Ureter (tissue), 1 donor: ENCODE data around the gene PAX5. TPM values are rescaled to one million over a fixed set of nuclear protein-coding genes. Genes with fewer than 3 reads are reported as not detected.

Source experiments
- DNase-seq: peaks from one replicate; pipeline ENCODE4 v3.0.0-alpha.2; 2020; ENCODE audit warnings: low spot score
- total RNA-seq: library from RNA; stranded (reverse); gene quantifications from one replicate; pipeline ENCODE4 v1.2.4, GENCODE V29; 2023
- donor health status: DM: yes; HTN: yes; CAD: no.

Gene PAX5
- total RNA-seq, 1 donor from 2014 or later: not detected

DNA sequence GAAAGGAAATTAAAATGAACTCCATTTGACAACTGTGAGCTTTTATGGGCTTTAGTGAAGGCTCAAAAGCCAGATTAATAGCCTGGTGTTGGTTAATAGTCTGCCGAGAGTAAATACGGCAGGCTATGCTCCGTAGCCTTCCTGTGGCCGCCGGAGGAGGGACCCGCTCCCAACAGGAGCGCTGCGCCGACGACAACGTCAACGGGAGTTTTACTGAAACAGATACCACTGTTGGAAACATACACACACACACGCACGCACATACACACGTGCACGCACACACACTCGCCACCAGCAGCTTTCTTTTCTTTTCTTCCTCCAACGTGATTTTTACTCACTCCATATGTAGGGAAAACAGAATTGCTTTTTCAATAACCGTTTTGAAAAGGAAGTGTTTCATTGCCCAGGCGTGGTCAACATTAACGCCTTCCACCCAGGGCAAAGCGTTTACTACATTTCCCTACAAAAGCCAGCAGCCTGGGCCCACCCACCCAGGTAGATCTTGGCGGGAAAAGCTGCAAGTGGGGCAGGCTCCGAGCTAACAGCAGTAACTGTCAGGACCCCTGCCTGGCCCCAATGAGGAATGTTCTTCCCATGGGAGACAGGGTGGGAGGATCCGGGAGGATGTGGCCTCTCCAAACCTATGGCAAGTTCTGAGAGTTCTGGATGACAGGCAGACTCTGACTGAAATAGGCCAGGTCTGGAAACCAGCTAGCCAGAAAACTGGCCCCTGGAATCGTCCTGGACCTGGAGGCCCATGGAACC, 72.3 kb downstream of the PAX5 start:
- DNase-seq: no peak

DNA sequence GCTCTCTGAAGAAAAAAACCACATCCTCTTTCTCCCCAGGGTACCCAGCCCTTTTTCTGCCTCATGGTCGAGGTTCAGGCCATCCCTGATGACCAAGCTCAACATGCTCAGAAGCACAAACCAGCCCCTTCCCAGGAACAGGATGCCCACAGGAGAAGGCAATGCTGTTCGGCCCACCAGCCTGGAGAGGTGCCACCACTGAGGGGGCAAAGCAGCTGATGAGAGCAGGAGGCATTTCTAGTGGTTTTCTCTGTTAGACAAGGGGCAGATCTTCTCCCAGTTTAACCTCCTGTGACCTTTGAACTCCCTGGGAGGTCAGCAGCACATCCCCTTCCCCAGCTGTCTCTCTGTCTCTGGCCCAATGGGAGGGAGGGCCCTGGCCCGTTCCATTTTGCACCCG, 73.0 kb downstream of the PAX5 start:
- no peak for DNase-seq

DNA sequence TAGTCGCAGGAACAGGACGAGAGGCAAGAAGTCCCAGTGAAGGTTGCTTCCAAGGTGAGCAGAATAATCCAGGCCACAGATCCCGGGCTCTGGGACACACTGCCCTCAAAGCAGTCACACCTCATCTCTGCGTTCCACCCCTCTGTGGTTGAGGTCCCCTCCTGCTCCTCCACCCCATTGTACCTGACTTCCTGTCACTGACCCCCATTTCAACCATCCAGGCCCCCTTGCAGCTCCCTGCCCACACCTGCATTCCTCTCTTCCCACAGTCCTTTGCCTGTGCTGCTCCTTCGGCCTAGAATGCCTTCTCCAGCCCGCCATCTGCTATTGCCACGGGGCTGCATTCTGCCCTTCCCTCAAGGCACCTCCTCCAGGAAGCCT, 73.5 kb downstream of the PAX5 start:
- DNase-seq: no peak

DNA sequence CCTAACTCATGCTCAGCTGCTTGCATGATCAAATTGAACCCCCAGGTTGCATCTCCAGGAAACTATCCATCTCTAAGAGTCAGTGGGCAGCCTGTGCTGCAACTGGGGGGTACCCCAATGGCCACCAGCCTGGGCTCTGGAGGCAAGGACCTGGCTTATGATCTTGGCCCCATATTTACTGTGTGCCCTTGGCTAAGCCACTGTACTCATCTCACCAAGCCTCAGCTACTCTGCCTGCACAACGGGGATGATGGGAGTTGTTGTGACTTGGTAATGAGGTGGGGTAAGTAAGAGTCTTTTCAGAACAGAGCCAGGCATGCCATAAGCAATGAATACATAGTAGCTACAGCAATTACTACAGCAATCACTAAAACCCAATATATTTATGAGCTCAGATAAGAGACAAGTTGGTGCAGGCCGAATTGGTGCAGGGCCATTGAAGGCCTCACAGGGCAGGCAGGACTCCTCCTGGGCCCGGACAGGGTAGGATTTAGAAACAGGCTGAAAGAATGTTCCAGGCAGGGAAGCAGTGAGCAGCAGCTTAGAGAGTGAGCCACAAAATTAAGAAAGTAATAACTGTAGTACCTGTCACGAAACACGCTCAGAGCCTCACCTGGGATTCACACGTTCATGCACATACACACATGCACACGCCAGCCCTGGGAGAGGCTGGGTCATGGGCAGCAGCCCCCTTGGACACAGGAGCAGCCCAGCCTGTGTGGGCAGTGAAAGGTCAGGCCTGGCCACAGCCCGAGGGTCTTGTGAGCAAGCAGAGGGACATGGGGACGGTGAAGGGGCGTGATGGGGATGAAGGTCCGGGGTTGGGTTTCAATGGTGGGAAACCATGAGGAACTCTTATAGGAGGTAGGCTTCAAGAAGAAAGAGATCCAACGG, 74.1 kb downstream of the PAX5 start:
- no peak for DNase-seq

DNA sequence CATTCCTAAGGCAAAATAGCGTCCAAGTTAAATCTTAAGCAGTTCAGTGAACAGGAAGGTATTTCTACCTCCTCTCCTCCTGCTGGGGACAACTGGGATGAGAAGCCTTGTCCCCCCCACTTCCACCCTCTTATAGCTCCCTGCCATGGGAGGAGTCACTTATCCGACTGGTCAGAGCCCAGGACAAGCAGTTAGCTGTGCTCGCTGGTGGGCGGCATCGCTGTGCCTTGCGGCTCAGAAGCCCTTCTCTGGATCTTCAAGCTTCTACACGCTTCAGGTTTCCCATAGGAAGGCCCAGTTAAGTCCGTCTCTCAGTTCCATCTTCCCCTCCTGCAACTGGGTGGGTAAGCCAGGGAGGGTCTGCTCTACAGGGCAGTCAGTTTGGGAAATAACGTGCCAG, 77.2 kb downstream of the PAX5 start:
- no peak for DNase-seq

DNA sequence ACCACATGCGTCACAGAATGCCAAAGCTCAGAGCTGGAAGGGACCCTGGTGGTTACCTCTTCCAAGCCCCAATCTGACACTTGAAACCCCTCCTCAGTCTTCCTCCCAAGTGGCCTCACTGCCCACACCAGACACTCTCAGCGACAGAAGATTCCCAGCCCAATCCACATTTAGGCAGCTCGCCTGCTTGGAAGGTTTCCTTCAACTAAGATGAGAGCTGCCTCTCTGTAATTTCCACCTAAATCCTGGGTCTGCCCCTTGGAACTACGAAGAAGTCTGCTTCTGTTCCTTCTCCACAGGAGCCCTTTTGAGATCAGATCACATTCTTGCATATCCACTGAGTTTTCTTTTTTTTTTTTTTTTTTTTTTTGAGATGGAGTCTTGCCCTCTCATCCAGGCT, 83.7 kb downstream of the PAX5 start:
- DNase-seq: no peak

DNA sequence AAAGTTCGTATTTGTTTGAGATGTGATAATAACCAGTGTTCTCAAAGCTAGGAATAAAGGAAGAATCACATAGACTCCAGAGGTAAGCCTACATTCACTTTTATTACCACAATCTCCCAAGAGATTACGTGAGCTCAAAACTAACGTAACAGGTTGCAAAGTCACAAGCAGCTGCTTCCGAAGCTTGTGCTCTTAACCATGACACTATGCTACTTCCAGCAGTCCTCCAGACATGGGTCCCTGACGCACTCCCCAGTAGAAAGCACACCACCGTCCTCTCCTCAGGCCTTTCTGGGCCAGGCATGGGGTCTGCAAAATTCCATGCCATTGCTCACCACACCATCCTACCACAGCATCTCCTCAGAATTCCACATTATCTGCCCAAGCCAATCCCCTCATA, 84.6 kb downstream of the PAX5 start:
- no peak for DNase-seq

DNA sequence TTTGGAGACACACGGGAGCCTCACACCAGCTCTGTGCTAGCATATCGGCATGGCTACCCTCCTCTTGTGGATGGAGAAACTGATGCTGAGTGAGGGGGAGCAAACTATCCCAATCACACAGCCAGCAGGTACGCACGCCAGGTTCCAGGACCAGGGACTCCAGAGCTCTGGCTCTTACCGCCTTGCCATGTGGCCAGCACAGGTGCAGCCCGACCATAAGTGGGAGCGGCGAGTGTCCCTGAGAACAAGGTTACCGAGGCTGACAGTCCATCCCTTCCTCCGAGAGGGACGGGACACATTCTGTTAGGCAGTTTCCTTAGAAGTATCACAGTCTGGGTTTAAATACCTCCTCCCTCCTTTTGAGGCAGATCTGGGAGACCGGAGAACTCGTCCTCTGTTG, 86.0 kb downstream of the PAX5 start:
- DNase-seq: no peak

DNA sequence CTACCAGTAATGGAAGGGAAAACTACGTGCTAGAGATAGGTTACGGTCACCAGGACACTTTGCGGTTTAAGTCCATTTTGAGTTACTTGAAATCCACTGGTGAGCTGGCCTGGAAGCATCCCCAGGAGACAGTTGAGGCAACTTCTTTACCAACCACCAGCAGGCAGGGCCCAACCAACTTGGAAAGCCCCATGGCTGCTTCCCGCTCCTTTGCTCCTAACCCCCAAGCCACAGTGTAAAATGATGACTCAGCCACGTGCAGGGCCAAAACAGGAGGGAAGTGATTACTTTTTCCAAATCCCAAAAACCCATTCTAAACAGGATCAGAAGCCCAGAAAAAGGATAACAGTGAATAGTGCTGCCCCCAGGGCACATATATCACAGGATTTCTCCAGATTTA, 87.4 kb downstream of the PAX5 start:
- DNase-seq: no peak

DNA sequence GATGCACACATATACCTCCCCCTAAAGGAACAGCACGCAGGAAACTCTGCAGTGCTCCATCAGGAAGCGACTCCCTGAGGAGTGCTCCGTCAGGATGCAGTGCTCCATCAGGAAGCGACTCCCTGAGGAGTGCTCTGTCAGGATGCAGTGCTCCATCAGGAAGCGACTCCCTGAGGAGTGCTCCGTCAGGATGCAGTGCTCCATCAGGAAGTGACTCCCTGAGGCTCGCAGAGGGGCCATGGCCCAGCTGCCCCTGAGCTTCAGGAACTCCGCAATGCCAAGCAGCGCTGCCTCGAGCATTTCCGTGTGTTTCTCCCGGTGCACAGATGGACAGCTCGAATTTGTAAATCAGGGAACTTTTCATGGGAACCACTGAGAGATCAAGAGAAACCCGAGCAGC, 88.1 kb downstream of the PAX5 start:
- no peak for DNase-seq

DNA sequence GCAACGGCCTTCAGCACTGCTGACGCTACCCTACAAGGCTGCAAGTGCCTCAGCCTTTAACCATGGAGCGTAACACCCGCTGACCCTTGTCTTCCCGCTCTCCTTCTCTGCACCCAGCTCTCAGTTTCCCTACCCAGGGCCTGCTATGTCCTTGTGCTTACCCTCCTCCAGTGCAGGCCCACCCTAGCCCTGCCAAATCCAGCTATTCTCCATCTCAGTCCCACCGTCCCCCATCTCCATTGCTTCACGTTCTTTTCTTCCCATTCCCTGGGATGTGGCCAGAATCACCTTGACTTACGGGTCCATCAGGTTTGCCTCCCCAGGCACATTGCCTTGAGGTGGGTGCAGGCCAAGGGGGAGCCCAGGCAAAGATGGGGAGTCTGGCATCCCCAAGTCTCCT, 91.2 kb downstream of the PAX5 start:
- DNase-seq: no peak

DNA sequence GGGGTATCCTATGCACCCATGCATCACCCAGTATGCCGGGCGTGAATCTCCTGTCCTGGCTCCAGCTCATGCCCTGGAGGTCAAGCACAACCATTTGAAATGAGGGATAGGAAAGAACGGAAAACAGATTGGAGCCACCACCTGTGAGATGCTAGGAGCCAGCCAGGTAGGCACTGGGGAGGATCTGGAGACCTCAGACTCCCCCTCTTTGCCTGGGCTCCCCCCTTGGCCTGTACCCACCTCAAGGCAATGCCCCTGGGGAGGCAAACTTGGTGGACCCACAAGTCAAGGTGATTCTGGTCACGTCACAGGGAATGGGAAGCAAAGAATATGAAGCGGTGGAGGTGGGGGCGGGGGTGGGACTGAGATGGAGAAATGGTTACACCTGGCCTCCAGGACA, 92.6 kb downstream of the PAX5 start:
- DNase-seq: no peak

DNA sequence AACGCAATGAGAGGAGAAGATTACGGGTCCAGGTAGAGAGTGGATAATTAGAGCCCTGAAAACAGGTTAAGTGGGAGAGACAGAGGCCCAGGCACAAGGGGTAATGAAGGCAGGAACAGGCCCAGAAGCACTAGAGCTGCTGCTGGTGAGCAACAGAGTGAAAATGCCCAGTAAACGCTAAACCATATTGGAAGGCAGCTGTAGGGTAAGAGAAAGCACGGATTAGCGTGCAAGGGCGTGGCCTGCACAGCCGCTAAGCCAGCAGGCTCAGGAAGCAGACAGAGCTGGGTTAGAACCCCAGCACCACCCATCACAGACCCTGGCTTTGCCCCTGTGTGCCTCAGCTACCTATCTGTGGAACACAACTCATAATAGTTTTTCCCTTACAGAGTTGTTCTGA, 93.2 kb downstream of the PAX5 start:
- no peak for DNase-seq

DNA sequence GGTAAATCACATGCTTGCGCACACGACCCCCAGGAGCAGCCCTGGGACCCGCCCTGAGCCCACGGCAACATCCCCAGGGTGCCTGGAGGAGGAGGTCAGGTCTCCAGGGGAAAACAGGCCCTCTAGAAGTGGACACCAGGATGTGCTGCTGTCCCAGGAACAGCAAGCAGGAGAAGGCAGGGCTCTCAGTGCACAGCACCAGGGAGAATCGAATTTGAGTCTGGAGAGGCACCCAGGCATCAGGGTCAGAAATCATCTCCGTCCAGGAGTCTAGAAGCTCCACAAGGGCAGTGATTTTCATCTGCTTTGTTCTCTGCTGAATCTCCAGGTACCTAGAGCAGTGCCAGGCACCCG, 93.6 kb downstream of the PAX5 start:
- DNase-seq: no peak

DNA sequence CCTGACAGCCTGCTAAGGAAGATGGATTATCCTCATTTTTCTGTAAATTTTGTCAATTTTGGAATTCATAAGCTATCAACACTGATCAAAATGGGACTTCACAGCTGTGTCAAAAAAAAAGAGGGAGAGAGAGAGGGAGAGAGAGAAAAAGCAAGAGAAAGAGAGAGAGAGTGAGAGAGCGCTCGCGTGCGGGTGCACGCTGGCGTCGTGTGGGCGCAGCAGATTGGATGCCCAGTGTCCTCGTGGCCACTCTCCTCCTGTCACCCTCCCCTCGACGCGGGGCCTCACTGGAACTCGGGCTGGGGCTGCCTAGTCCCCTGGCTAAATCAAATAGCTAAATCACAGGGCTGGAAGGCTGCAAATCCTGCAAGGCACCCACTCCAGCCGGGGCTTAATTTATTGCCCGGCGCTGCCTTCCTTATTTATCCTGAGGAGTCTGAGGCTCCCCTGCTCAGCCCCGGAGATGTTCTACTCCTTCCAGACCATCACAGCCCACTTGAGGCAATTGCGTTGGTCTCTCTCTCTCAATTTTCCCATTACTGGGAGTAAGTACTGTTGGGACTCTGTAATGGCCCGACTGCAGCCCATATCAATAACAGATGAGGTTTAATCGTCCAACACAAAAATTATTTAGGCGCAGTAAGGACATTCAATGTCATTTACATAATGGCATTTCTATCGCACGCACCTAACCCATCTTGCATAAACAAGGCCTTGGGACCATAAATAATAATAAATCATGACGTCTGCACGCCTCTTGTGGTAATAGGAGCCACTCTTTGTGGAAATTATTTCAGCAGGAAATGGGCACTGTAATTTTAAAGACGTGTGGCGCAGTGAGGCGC, 94.2 kb downstream of the PAX5 start:
- DNase-seq: no peak

DNA sequence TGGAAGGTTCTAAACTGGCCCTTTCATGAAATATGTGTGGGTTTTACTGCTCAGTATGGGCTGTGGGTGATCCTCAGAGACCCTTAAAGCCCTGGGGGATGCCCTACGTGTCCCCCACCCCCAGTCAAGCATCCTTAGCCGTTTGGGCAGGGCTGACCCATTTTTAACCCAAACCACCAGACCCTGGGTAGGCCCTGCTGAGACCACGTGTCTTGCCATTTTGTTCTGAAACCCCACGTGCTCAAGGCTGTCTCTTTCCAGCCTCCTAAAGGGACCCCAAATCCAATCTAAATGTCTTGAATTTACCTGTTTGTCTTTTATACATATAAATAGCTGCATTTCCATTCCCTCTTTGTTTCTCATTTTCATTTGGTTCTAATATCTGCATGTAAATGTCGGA, 94.9 kb downstream of the PAX5 start:
- DNase-seq: no peak

DNA sequence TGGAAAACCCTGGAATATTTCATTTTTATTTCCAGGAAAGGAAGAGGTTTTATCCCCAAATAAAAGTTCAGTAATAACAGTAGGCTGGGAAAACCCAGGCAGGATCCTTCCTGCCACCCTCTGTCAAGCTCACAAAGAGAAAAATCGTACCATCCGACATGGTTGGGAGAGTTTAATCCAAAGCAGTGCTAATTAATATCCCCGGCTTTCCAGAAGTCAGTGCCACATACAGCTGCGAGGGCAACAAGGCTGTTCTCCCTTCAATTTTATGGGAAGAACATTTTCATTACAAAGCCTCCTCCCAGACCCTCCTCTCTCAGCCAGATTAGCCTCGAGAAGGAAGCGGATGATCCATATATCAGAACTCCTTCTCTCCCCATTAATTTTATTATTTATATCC, 95.5 kb downstream of the PAX5 start:
- DNase-seq: no peak

DNA sequence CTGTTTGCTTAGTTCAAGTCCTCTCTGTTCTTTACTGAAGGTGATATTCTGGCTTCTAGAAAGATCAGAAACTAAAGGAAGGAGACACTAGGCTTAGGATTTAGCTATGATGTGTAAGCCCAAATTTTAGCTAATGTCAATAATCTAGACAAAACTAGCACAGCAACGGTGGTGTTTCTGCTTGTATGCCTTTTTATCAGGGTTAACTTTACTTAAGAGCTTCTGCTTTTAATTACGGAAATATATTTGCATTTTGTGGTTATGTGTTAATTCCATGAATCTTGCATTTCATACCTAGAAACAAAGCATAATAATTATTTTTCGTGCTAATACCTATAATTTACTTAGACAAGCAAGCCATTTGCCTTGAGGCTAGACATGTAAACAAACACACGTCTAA, 96.1 kb downstream of the PAX5 start:
- DNase-seq: no peak

DNA sequence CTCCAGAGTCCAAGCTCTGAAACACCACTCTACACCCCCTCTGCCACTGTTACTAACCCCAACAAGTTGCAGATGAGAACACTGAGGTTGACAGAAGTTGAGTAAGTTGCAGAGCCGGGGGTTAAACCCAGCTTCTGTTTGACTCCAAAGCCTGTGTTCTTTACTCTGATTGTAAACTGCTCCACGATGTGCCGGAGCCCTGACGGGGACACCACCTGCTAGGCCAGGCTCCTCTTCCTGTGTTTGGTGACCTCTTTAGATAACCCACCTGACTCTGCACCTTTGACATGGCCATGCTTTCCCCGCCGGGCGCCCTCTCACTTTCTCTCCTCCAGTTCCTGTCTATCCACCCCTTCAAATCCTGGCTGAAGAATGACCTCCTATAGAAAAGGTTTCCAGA, 96.7 kb downstream of the PAX5 start:
- DNase-seq: no peak

DNA sequence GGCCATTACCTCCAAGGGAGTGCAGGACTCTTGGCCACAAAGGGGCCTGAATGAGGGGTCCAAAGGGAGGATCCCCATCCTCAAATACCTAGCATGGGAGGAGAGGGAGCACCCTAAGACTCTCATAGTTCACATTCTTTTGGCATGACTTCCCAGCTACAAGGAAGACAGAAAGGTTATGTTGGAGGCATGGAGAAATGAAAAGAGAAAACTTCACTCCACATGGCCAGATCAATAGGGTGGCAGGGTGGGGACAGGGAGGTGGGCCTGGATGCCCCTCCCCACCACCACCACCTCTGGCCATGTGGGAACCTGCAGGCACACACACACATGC, 97.6 kb downstream of the PAX5 start:
- DNase-seq: no peak

DNA sequence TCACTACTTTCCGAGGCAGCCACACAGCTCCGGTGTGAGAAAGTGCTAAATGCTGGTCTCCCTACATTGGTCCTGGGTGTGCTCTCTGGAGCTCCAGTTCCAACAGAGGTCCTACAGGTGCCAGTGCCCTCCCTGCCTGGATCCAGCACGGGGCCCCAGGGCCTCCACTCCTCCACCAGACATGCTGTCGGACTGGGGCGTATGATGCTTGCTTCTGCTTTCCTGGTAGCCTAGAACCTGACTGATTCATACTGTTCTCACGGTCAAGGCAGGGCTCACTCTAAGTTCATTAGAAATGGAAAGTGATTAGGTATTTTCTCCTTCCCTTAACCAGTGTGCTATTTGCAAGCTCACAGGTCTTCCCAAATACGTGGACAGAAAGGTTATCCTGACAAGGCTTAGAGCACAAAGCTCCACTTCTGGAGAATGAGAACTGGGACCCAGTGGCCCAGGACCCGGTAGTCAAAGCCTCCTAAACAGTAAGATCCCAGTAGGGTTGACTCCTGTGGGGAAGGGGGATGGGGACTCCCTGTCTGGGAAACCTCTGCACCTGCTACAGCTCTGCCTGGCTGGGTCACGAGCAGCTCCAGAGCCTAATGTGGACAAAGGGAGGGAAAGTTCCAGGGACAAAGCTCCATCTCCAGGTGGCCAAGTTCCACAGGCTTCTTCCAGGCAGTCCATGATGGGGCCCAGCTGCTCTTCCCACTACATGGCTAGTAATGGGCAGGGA, 98.1 kb downstream of the PAX5 start:
- DNase-seq: no peak

DNA sequence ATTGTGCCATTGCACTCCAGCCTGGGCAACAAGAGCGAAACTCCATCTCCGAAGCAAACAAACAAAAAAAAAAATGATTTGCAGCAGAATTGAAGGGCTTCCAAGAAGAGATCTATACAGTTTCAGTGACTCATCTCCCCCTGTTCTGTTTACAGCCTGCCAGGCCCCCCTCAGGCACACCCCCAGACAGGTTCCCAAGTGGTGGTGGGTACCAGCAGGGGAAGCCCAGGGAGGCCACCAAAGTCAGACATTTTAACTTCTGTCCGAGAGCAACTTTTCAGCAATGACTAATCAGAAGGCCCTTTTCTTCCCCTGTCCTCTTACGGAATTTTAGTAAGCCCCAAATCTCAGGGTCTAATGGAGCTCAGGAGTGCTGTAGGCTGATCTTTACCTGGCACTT, 98.7 kb downstream of the PAX5 start:
- no peak for DNase-seq
